NCI-H2227 (cell line): ENCODE measurements around the gene PIAS1.
A peak's percentile ranks its signal among the peaks of the same experiment; 100 is the strongest.
"Not testable (repeated sequence)": the region's sequence is repeated elsewhere in the genome, so short reads cannot be mapped to it uniquely, and the experiment has no call there.

Source experiments
- DNase-seq: peaks from one replicate; lab custom pipeline; 2025; ENCODE audit not compliant: unreplicated experiment; lab: John Stamatoyannopoulos, UW

The PIAS1 gene

GRCh38 chr15:68053701-68054627 is at the start of gene PIAS1:
Gene PIAS1, plus strand, starts transcription at chr15:68054315. Its CDS starts 12 bp downstream, at chr15:68054327.
- DNase-seq: peak; percentile 94

DNA sequence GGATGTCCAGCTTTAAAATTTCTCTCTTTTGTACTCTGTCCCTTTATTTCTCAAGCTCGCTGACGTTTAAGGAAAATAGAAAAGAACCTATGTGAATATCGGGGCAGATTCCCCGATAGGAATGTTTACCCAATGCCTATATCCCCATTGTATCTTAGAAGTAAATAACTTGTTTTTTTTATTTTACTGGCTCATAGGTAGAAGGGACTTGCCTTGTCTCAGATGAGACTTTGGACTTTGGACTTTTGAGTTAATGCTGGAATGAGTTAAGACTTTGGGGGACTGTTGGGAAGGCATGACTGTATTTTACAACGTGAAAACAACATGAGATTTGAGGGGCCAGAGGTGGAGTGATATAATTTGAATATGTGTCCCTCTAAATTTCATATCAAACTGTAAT is 46.5 kb upstream of the PIAS1 start:
- DNase-seq: not testable (repeated sequence)

- DNase-seq: no peak
Observed at GRCh38 chr15:68010361-68011153, 43.6 kb upstream of the PIAS1 start.

- DNase-seq: no peak
Observed at GRCh38 chr15:68012911-68013310, 41.2 kb upstream of the PIAS1 start.

GRCh38 chr15:68014219-68014618 is 39.9 kb upstream of the PIAS1 start:
- DNase-seq: no peak

DNA sequence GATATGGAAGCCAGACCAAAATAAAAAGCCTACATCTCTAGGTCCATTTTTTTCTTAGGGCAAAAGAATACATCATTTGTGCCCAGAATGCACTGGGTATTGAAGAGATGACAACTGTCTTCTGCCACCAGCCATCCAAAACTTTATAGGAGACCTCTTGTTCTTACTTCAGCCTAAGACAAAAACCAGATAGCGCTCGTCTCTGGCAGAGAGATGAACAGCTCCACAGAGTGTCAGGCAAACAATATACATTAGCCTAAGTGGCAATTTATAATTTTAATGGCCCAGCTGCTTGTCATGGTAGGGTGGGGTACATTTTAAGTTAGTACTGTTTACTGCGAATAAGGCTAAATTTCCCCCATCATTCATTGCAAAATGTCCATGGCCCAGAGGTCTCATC is 38.9 kb upstream of the PIAS1 start:
- DNase-seq: no peak

DNA sequence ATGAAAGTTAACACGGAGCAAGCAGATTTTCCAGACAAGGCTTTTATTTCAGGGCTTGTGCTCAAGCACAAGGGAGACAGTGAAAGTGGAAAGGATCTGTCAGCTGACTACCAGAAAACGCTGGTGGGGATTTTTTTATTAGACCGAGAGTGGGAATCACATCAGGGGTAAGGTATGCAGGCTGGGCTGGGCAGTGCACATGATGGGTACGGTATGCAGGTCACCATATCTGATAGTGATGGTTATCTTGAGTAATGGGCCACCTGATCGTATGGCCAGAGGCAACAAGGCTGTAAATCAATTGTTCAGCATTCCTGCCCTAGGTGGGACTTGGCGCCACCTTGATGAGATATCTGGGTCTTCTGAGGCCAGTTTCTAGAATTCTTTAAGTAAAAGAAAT is 36.9 kb upstream of the PIAS1 start:
- no peak for DNase-seq

DNA sequence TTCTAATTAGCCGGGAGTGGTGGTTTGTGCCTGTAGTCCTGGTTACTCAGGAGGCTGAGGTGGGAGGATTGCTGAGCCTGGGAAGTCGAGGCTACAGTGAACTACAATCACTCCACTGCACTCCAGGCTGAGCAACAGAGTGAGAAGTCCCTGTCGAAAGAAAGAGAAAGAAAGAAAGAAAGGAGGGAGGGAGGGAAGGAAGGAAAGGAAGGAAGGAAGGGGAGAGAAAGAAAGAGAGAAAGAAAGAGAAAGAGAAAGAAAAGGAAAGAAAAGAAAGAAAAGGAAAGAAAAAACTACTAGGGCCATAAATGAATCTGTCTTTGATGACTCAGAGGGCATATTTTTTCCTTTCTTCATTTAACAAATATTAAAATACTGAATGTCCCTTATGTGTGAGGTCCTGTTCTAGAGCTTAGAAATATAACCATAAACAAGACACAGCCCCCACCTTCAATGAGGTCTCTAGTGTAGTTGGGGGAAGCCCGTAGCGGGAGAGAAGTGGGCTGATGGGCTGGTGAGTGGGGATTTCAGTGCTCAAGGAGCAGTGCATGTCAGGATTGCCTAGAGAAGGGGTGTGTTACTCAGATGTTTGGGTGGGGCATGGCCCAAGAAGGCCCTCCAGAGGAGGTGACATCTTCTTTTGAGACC is 35.2 kb upstream of the PIAS1 start:
- no peak for DNase-seq

- no peak for DNase-seq
Observed at GRCh38 chr15:68019814-68020525, 34.1 kb upstream of the PIAS1 start.

DNA sequence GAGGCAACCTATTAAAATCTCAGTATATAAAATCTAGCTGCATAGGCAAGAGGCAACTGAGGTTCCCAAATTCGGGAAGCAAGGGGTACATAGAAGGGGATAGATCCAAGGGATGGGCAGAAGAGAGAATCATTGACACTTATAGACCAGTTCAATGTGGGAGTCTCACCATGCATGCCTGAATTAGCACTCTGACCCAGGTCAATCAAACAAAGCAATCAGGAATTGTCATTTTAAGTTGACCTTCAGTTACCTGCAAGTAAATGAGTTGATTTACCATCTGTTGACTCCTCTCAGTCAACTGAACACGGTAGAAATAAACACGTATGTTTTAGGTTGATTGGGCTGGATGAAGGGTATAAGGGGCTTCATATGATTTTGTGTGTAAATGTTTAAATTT is 33.4 kb upstream of the PIAS1 start:
- no peak for DNase-seq

DNA sequence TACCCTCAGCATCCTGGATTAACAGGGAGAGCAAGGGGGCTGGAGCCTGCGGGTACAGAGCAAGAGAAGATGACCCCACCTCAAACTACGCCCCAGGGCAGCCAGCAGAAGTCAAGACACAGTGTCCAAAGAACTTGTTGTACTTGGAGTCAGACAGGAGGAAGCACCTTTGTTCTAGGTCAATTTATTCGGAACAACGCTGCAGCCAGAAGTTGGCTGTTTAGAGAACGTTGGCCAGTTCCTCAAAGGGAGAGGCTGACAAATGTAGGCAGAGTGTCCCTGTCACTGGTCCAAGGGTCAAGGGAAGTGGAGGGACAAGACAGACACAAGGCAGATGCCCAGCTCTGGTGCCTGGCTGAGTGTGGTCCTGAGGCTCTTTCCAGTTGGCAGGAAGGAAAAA is 32.1 kb upstream of the PIAS1 start:
- DNase-seq: no peak

DNA sequence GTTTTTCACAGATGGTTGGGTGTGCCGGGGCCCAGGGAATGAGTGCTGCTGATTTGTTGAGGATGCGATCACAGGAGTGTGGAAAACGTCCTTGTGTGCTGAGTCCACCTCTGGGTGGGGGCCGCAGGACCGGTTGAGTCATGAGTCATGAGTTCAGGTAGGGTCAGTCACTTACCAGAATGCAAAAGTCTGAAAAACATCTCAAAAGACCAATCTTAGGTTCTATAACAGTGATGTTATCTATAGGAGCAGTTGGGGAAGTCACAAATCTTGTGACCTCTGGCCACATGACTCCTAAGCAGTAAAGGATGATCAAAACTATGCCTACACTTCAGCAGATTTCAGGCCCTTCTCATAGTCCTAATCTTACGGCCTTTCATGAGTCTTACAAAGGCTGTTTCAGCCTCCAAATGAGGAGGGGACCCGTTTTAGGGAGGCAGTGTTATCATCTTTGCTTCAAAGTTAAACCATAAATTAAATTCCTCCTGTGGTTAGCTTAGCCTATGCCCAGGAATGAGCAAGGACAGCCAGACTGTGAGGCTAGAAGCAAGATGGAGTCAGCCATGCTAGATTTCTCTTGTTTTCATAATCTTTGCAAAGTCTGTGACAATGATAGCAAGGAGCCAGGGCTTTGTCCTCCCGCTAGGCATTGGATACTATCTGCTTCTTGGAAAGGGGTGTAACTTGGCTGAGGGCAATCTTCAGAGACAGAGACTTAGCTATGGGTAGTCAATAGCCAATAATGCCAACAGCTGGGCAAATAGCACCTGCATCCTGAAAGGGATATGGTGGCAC is 30.6 kb upstream of the PIAS1 start:
- no peak for DNase-seq

GRCh38 chr15:68025835-68026424 is 28.2 kb upstream of the PIAS1 start:
- peak; percentile 3 for DNase-seq

DNA sequence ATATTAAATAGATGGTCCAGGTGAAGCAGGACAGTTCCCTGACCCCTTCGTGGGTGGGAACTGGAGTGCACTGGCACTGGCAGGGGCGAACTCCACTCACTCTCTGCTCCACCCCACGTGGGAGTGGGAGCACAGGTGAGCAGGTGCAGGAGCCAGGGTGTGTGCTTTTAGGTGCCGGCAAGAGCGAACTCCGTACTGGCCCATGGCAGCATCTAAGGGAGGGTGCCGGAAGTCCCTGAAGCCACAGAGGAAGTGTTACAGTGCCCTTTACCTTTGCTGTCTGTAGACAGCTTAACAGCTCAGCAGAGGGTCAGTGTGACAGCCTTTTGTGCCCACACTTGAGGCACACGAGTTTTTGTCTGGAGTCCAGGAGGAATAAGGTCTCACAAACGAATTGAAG is 26.7 kb upstream of the PIAS1 start:
- DNase-seq: no peak

DNA sequence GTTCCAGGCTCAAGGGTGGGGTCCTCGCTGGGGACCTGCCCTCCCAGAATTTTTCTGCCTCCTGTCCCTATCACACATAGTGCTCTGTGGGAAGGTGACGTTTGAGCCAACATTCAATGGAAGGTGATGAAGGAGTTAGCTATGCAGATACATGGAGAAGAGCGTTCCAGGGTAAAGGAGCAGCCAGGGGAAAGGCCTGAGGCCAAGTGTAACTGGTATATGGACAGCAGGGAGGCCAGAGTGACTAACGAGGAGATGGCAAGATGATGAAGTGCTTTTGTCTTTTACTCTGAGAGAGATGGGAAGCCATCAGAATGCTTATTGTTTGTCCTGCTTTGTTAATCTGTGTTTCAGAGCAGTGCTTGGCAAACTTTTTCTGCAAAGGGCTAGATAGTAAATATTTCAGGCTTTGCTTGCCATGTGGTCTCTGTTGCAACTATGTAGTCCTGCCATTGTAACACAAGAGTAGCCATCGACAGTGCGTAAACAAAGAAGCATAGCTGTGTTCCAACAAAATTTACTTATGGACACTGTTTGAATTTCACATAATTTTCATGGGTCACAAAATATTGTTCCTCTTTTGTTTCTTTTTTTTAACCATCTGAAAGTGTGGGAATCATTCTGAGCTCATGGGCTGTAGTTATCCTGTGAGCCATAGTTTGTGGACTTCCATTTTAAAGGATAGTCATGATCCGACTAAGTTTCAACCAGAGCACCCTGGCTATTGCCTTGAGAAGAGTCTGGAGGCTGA is 25.8 kb upstream of the PIAS1 start:
- DNase-seq: no peak

- no peak for DNase-seq
Observed at GRCh38 chr15:68028888-68029207, 25.3 kb upstream of the PIAS1 start.

DNA sequence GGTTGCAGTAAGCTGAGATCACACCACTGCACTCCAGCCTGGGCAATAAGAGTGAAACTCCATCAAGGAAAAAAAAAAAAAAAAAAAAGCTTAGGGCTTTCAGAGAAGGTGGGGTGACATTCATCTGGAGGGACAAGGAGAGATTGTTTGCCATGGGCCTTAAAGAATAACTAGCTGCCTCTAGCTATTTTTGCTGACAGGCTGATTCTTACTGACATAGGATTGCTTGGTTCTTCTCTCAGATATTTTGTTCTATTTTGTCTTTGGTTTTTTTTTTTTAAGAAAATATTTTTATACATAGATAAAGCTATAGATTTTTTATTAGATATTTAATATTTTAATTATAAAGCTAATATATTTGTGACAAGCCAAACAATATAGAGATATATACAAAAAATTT is 24.2 kb upstream of the PIAS1 start:
- DNase-seq: no peak

- DNase-seq: no peak
Observed at GRCh38 chr15:68031404-68031803, 22.7 kb upstream of the PIAS1 start.

- DNase-seq: no peak
Observed at GRCh38 chr15:68032672-68033071, 21.4 kb upstream of the PIAS1 start.
